ENCODE data around the gene CAMK1D. TPM values are rescaled to one million over a fixed set of nuclear protein-coding genes. Genes with fewer than 3 reads are reported as not detected.

CAMK1D gene
- total and polyA plus RNA-seq, 2 donors (not counting 3 experiments of a cell fraction or from before 2014, with no cell fraction given): 0.37 to 4.2 TPM

DNA sequence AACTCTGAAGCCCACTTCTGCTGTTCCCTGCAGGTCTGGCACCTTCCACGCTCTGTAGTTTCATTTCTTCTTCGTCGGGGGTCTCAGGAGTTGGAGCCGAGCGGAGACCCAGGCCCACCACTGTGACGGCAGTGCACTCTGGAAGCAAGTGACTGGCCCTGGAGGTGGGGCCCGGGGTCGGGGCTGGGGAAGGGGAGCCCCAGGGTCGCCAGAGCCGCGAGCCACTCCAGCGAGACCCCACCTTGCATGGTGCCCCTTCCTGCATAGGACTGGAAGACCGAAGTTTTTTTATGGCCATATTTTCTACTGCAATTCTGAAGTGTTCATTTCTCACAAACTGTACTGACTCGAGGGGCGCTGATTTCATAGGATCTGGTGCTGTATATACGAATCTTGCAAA, 479.4 kb downstream of the CAMK1D start:
- no peaks in the 10 kb centered on the region for H3K27me3 ChIP-seq (ENCODE audit: control insufficient read depth in 2 of 2, insufficient read depth in 2 of 2, low read length in 2 of 2)

More for the DNA sequence above, 479.4 kb downstream of the CAMK1D start:
- no TSS peak for BruUV-seq (replicated peaks)
- TF ChIP-seq CTCF (IDR thresholded peaks at IDR 0.05; ENCODE audit: extremely low read depth in 1 of 2, insufficient read depth in 1 of 2, low read depth in 1 of 2, low read length in 2 of 2) (no peak), MAX (IDR thresholded peaks at IDR 0.05; ENCODE audit: insufficient read depth, insufficient read length) (no peak), MYC (IDR thresholded peaks at IDR 0.05; ENCODE audit: low read depth, low read length) (no peak), POLR2A (IDR thresholded peaks at IDR 0.05; ENCODE audit: low read depth, low read length) (no peak), FOS (IDR thresholded peaks at IDR 0.05; ENCODE audit: borderline replicate concordance, insufficient read depth, low read length) (no peak), POLR2AphosphoS5 (IDR thresholded peaks at IDR 0.05; ENCODE audit: insufficient read depth, low read depth, low read length) (no peak), EZH2 (IDR thresholded peaks at IDR 0.05; ENCODE audit: borderline replicate concordance, low read depth, low read length, severe bottlenecking) (no peak)
- no peak overlapping the region for H2AFZ ChIP-seq (ENCODE audit: low read depth, low read length)
- no peak for FAIRE-seq
- ChIA-PET POLR2A (no interaction called here), CTCF (no interaction called here)
- H3K9me1 ChIP-seq (replicated peaks; ENCODE audit: control insufficient read depth, extremely low read depth, insufficient read depth, low read length): no peaks in the 10 kb centered on the region
- H3K9ac ChIP-seq (replicated peaks; ENCODE audit: extremely low read depth, insufficient read depth, low read length): no peak overlapping the region
- H3K27ac ChIP-seq (ENCODE audit: insufficient read depth, low read depth, low read length): no peak overlapping the region
- intact Hi-C loops (cut with micrococcal nuclease) (no loop called here), dilution Hi-C loops (cut with MboI; ENCODE audit: extremely low pct_ligation_motif_present, low sequenced_read_pairs) (no loop called here)
- H4K20me1 ChIP-seq (replicated peaks; ENCODE audit: control insufficient read depth, extremely low read depth, insufficient read depth, low read length): no peaks in the 10 kb centered on the region
- no peak overlapping the region for H3K4me2 ChIP-seq (ENCODE audit: insufficient read depth, low read length)
- H3K36me3 ChIP-seq (ENCODE audit: control insufficient read depth in 2 of 2, extremely low read depth in 1 of 2, insufficient read depth in 2 of 2, low read length in 2 of 2): no peaks in the 10 kb centered on the region
- H3K4me1 ChIP-seq (ENCODE audit: control insufficient read depth, extremely low read depth, insufficient read depth, low read length): no peaks in the 10 kb centered on the region
- H3K9me3 ChIP-seq (replicated peaks; ENCODE audit: control insufficient read depth, insufficient read depth, low read length): no peaks in the 10 kb centered on the region
- H3K4me3 ChIP-seq (replicated peaks in 1 of 3; ENCODE audit: insufficient read depth in 1 of 3, low read depth in 1 of 3, low read length in 3 of 3): no peak overlapping the region
- DNase-seq (ENCODE audit: low read depth, low spot score): no peak
- H3K79me2 ChIP-seq (ENCODE audit: control insufficient read depth, insufficient read depth, low read length): no peaks in the 10 kb centered on the region

Measured in endothelial cell of umbilical vein (primary cell).